CD14-positive monocyte (primary cell): ENCODE data around the gene PYROXD2. TPM values are rescaled to one million over a fixed set of nuclear protein-coding genes. Genes with fewer than 3 reads are reported as not detected.

Experiments used
- DNase-seq, 3 donors: peaks; one replicate each; pipeline ENCODE4 v3.0.0-alpha.2; 2011 to 2022
- H2AFZ ChIP-seq: 2 replicates; pipeline ENCODE4 v1.6.0; 2012; ENCODE audit warnings: mild to moderate bottlenecking, low read depth, low read length, inconsistent platforms; ENCODE audit not compliant: insufficient read depth, poor library complexity, severe bottlenecking
- H3K27ac ChIP-seq, 2 donors: 1 replicate in 1 of 2; 2 replicates in 1 of 2; pipeline ENCODE4 v1.5.1; 2012 to 2013; ENCODE audit warnings: low read length in 2 of 2, control low read depth in 1 of 2, inconsistent platforms in 1 of 2, low read depth in 1 of 2, mild to moderate bottlenecking in 1 of 2
- H3K27me3 ChIP-seq, 2 donors: one replicate each; pipeline versions ENCODE4 v1.6.0 to v1.6.1; 2011 to 2013; ENCODE audit warnings: low read length in 2 of 2; ENCODE audit not compliant: control insufficient read depth in 2 of 2, insufficient read depth in 2 of 2
- H3K36me3 ChIP-seq, 2 donors: replicated peaks in 1 of 2; 1 replicate in 1 of 2; 2 replicates in 1 of 2; pipeline versions ENCODE4 v1.5.1 to v1.6.1; 2012 to 2013; ENCODE audit warnings: low read length in 2 of 2, control low read depth in 1 of 2, inconsistent platforms in 1 of 2, mild to moderate bottlenecking in 1 of 2; ENCODE audit not compliant: insufficient read depth in 2 of 2, control insufficient read depth in 1 of 2
- H3K4me1 ChIP-seq, 2 donors: 1 replicate in 1 of 2; 2 replicates in 1 of 2; pipeline versions ENCODE4 v1.5.1 to v1.6.1; 2012 to 2013; ENCODE audit warnings: low read length in 2 of 2, control low read depth in 1 of 2, inconsistent platforms in 1 of 2, mild to moderate bottlenecking in 1 of 2, moderate library complexity in 1 of 2; ENCODE audit not compliant: insufficient read depth in 2 of 2, control insufficient read depth in 1 of 2
- H3K4me2 ChIP-seq: replicated peaks from 2 replicates; pipeline ENCODE3; 2012; ENCODE audit warnings: low read length, moderate library complexity, mild to moderate bottlenecking; ENCODE audit not compliant: poor library complexity, severe bottlenecking; ENCODE audit errors: extremely low read depth
- H3K4me3 ChIP-seq, 3 experiments: fragments of 200-600 bp in 1 of 3; sonication (generic) in 1 of 3; replicated peaks in 1 of 3; 1 replicate in 2 of 3; 2 replicates in 1 of 3; pipeline ENCODE4 v1.5.1; 2011 to 2013; ENCODE audit warnings: low read length in 3 of 3, mild to moderate bottlenecking in 3 of 3, control low read depth in 2 of 3, low read depth in 2 of 3, inconsistent platforms in 1 of 3, moderate library complexity in 1 of 3
- H3K79me2 ChIP-seq: 2 replicates; pipeline ENCODE4 v1.6.0; 2012; ENCODE audit warnings: mild to moderate bottlenecking, control low read depth, inconsistent platforms, low read length, moderate library complexity; ENCODE audit not compliant: insufficient read depth
- H3K9ac ChIP-seq: 2 replicates; pipeline ENCODE4 v1.6.0; 2017; ENCODE audit warnings: low read length, mild to moderate bottlenecking; ENCODE audit not compliant: insufficient read depth, poor library complexity, severe bottlenecking
- H3K9me3 ChIP-seq, 2 donors: replicated peaks in 1 of 2; 1 replicate in 1 of 2; 2 replicates in 1 of 2; pipeline versions ENCODE4 v1.5.1 to v1.6.1; 2012 to 2013; ENCODE audit warnings: low read length in 2 of 2, control low read depth in 1 of 2; ENCODE audit not compliant: control insufficient read depth in 1 of 2, insufficient read depth in 1 of 2
- H4K20me1 ChIP-seq: 2 replicates; pipeline ENCODE4 v1.6.0; 2012; ENCODE audit warnings: mild to moderate bottlenecking, low read length, control low read depth, moderate library complexity; ENCODE audit not compliant: insufficient read depth
- H3K27ac Mint-ChIP-seq, 7 donors: one replicate each; pipeline ENCODE4 v1.8.0; 2020; ENCODE audit warnings: mild to moderate bottlenecking in 7 of 7, mixed read lengths in 7 of 7, moderate library complexity in 6 of 7, inconsistent platforms in 2 of 7
- H3K27me3 Mint-ChIP-seq, 3 donors: one replicate each; pipeline ENCODE4 v1.8.0; 2021 to 2022; ENCODE audit warnings: low read depth in 3 of 3, mild to moderate bottlenecking in 3 of 3, mixed read lengths in 3 of 3, moderate library complexity in 3 of 3, inconsistent platforms in 1 of 3
- H3K36me3 Mint-ChIP-seq, 2 donors: one replicate each; pipeline ENCODE4 v1.8.0; 2020; ENCODE audit warnings: mixed read lengths in 2 of 2, inconsistent platforms in 1 of 2, mild to moderate bottlenecking in 1 of 2
- H3K4me1 Mint-ChIP-seq: one replicate; pipeline ENCODE4 v1.8.0; 2020; ENCODE audit warnings: mild to moderate bottlenecking, mixed read lengths
- H3K4me3 Mint-ChIP-seq, 2 donors: one replicate each; pipeline ENCODE4 v1.8.0; 2020; ENCODE audit warnings: mild to moderate bottlenecking in 2 of 2, mixed read lengths in 2 of 2, moderate library complexity in 1 of 2
- H3K9me3 Mint-ChIP-seq, 7 donors: one replicate each; pipeline ENCODE4 v1.8.0; 2020 to 2022; ENCODE audit warnings: mixed read lengths in 7 of 7, mild to moderate bottlenecking in 6 of 7, moderate library complexity in 6 of 7, inconsistent platforms in 2 of 7
- WGBS: methylation state at CpG from one replicate; pipeline ENCODE4 v1.1.5; 2013; ENCODE audit warnings: missing lambda C conversion rate; ENCODE audit not compliant: insufficient coverage; 5-methylcytosine and 5-hydroxymethylcytosine counted together
- intact Hi-C, 2 donors: fragments of 100-400 bp; cut with micrococcal nuclease; formaldehyde crosslinking; loops; one replicate each; pipeline versions ENCODE4 v1.15.0 to v1.15.1; 2023
- polyA plus RNA-seq, 3 donors: library from polyadenylated mRNA; depleted of rRNA in 1 of 3; unstranded in 2 of 3; stranded (reverse) in 1 of 3; fragments of 300-500 nt in 2 of 3; fragments of >200 nt in 1 of 3; fragmentation: Illumina TruSeq in 2 of 3; gene quantifications; 1 replicate in 2 of 3; 2 replicates in 1 of 3; pipeline ENCODE4 v1.2.3, GENCODE V29; 2012 to 2021
- TF ChIP-seq, protein P1 (sequence below): fragments of 200-600 bp; IDR thresholded peaks from one replicate; pipeline ENCODE4 v1.8.0; 2022; ENCODE audit warnings: antibody characterized with exemption, mild to moderate bottlenecking

The PYROXD2 gene
- polyA plus RNA-seq, 3 donors = 0.27 to 21.6 (median 1.00) TPM

DNA sequence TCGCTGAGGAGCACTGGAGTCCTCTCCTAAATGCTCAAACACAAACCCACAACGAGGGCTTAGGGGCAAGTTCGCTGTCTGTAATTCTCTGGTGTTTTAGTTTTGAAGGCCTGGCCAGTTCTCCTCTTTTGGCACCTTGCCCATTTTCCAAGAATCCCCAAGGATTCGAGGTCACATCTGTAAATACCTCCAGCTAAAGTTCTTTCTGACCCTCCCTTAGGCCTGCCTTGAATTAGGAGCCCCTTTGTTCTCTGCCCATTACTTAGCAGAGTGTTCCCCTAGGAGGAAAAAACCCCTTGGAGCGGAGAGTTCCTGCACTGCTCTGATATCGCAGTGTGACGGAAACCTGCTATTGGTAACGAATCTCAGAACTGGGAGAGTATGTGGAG is 743 bp upstream of the PYROXD2 start:
- DNase-seq = no peak
- Histone ChIP-seq H2AFZ (no peak overlapping the region), H3K79me2 (no peaks in the 10 kb centered on the region), H3K27ac (no peak overlapping the region), H3K4me1 (peaks cover 12 to 16% of the 10 kb centered on the region in 2 donors), H3K36me3 (peaks cover 42 to 44% of the 10 kb centered on the region in 2 donors), H4K20me1 (no peaks in the 10 kb centered on the region), H3K9ac (no peak overlapping the region), H3K9me3 (no peaks in the 10 kb centered on the region), H3K27me3 (no peaks in the 10 kb centered on the region), H3K4me2 (no peak overlapping the region), H3K4me3 (no peak overlapping the region)
- peak overlapping the region in 1 of 7 donors; percentile 57 for H3K27ac Mint-ChIP-seq
- WGBS = 60% methylated on average over 1 of the region's 8 CpGs
- H3K9me3 Mint-ChIP-seq = no peaks in the 10 kb centered on the region
- peaks cover 19% of the 10 kb centered on the region for H3K4me1 Mint-ChIP-seq
- peaks cover 0 to 2% (median 1%) of the 10 kb centered on the region in 3 donors for H3K27me3 Mint-ChIP-seq
- peaks cover 33 to 52% of the 10 kb centered on the region in 2 donors for H3K36me3 Mint-ChIP-seq
- no peak overlapping the region for H3K4me3 Mint-ChIP-seq
- TF ChIP-seq, protein P1, sequence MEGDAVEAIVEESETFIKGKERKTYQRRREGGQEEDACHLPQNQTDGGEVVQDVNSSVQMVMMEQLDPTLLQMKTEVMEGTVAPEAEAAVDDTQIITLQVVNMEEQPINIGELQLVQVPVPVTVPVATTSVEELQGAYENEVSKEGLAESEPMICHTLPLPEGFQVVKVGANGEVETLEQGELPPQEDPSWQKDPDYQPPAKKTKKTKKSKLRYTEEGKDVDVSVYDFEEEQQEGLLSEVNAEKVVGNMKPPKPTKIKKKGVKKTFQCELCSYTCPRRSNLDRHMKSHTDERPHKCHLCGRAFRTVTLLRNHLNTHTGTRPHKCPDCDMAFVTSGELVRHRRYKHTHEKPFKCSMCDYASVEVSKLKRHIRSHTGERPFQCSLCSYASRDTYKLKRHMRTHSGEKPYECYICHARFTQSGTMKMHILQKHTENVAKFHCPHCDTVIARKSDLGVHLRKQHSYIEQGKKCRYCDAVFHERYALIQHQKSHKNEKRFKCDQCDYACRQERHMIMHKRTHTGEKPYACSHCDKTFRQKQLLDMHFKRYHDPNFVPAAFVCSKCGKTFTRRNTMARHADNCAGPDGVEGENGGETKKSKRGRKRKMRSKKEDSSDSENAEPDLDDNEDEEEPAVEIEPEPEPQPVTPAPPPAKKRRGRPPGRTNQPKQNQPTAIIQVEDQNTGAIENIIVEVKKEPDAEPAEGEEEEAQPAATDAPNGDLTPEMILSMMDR = no peak
- intact Hi-C loops = no loop called here

DNA sequence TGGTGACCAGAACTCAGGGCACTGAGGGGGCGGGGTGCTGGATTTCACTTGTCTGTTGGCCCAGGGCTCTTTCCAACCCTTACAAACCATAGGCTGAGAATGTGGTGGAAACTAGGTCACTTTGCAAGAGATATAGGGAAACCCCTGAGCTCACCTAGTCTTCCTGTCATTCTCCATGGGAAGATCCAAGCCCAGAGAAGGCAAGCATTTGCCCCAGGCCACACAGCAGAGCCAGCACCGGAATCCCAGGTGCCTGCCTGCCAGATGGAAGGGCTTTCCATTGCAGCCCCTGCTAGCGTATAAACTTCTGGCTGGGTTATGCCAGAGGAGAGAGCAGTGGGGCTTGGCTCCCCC is 427 bp downstream of the PYROXD2 start:
- no peaks in the 10 kb centered on the region for H3K79me2 ChIP-seq
- no peaks in the 10 kb centered on the region for H3K27me3 ChIP-seq
- H3K36me3 ChIP-seq = peaks cover 30 to 35% of the 10 kb centered on the region in 2 donors
- peak overlapping the region; percentile 25 to 90 (median 75) for H3K27ac Mint-ChIP-seq
- peaks cover 0 to 2% (median 1%) of the 10 kb centered on the region in 3 donors for H3K27me3 Mint-ChIP-seq
- peak overlapping the region; percentile 44 for H2AFZ ChIP-seq
- peaks cover 12 to 16% of the 10 kb centered on the region in 2 donors for H3K4me1 ChIP-seq
- H3K9ac ChIP-seq = peak overlapping the region; percentile 58
- H3K9me3 ChIP-seq = no peaks in the 10 kb centered on the region
- no peaks in the 10 kb centered on the region for H3K9me3 Mint-ChIP-seq
- DNase-seq = no peak
- peak overlapping the region; percentile 81 to 93 for H3K4me3 Mint-ChIP-seq
- peaks cover 25 to 42% of the 10 kb centered on the region in 2 donors for H3K36me3 Mint-ChIP-seq
- no peaks in the 10 kb centered on the region for H4K20me1 ChIP-seq
- H3K27ac ChIP-seq = peak overlapping the region; percentile 22 to 63
- 0% methylated on average over 1 of the region's 3 CpGs for WGBS
- TF ChIP-seq, protein P1 = no peak
- H3K4me3 ChIP-seq = peak overlapping the region; percentile 13 to 68 (median 30)
- H3K4me2 ChIP-seq = peak overlapping the region; percentile 72
- intact Hi-C loops = no loop called here
- peaks cover 19% of the 10 kb centered on the region for H3K4me1 Mint-ChIP-seq
